Naive thymus-derived CD4-positive, alpha-beta T cell (primary cell): ENCODE data around the gene SERPINB13. TPM values are rescaled to one million over a fixed set of nuclear protein-coding genes. Genes with fewer than 3 reads are reported as not detected.
"Not testable (repeated sequence)": the region's sequence is repeated elsewhere in the genome, so short reads cannot be mapped to it uniquely, and the experiment has no call there.

ENCODE experiments used
- ATAC-seq: fragments of 150-1000 bp; cut with Tn5 transposase; 2 replicates; pipeline ENCODE4 v1.10.0; 2021; ENCODE audit warnings: mild to moderate bottlenecking, moderate library complexity
- CTCF ChIA-PET: fragments of 350-600 bp; sonication (Branson Sonifier 250); formaldehyde crosslinking; loops from one replicate; lab custom pipeline; 2021; ENCODE audit warnings: antibody characterized with exemption; lab: Charles Lee
- POLR2A ChIA-PET: fragments of 350-600 bp; sonication (Branson Sonifier 250); formaldehyde crosslinking; loops from one replicate; lab custom pipeline; 2021; ENCODE audit warnings: antibody characterized with exemption, inconsistent platforms; lab: Charles Lee
- DNase-seq, 9 donors: peaks; one replicate each; pipeline versions ENCODE4 v3.0.0 to v3.0.0-alpha.2; 2020 to 2022; ENCODE audit warnings: mixed read lengths in 1 of 9
- H3K27ac ChIP-seq: one replicate; pipeline ENCODE4 v1.7.0; 2013; ENCODE audit warnings: mild to moderate bottlenecking, low read depth, low read length, moderate library complexity
- H3K27me3 ChIP-seq, 2 donors: one replicate each; pipeline ENCODE4 v1.7.0; 2013; ENCODE audit warnings: low read length in 2 of 2, mild to moderate bottlenecking in 2 of 2, moderate library complexity in 2 of 2; ENCODE audit not compliant: control insufficient read depth in 2 of 2, insufficient read depth in 2 of 2
- H3K36me3 ChIP-seq, 3 experiments: 1 replicate in 2 of 3; 2 replicates in 1 of 3; pipeline ENCODE4 v1.7.0; 2013; ENCODE audit warnings: low read length in 3 of 3, mild to moderate bottlenecking in 3 of 3, moderate library complexity in 1 of 3; ENCODE audit not compliant: insufficient read depth in 3 of 3, control insufficient read depth in 2 of 3
- H3K4me1 ChIP-seq, 2 donors: one replicate each; pipeline ENCODE4 v1.7.0; 2013; ENCODE audit warnings: low read length in 2 of 2, mild to moderate bottlenecking in 2 of 2, moderate library complexity in 1 of 2; ENCODE audit not compliant: control insufficient read depth in 2 of 2, insufficient read depth in 2 of 2
- H3K4me3 ChIP-seq: 2 replicates; pipeline ENCODE4 v1.7.0; 2013; ENCODE audit warnings: mild to moderate bottlenecking, low read length
- H3K9me3 ChIP-seq, 3 experiments: 1 replicate in 2 of 3; 2 replicates in 1 of 3; pipeline ENCODE4 v1.7.0; 2013; ENCODE audit warnings: low read length in 3 of 3; ENCODE audit not compliant: control insufficient read depth in 2 of 3
- H3K27ac Mint-ChIP-seq, 9 donors: one replicate each; pipeline ENCODE4 v1.8.0; 2020 to 2022; ENCODE audit warnings: mixed read lengths in 9 of 9, mild to moderate bottlenecking in 8 of 9, moderate library complexity in 5 of 9, inconsistent platforms in 2 of 9
- H3K27me3 Mint-ChIP-seq, 5 donors: one replicate each; pipeline ENCODE4 v1.8.0; 2021 to 2022; ENCODE audit warnings: mixed read lengths in 5 of 5, mild to moderate bottlenecking in 1 of 5
- H3K36me3 Mint-ChIP-seq, 5 donors: one replicate each; pipeline ENCODE4 v1.8.0; 2020 to 2022; ENCODE audit warnings: mixed read lengths in 5 of 5, mild to moderate bottlenecking in 3 of 5, inconsistent platforms in 1 of 5
- H3K4me1 Mint-ChIP-seq, 7 donors: one replicate each; pipeline ENCODE4 v1.8.0; 2020 to 2022; ENCODE audit warnings: mixed read lengths in 7 of 7, mild to moderate bottlenecking in 3 of 7, inconsistent platforms in 1 of 7
- H3K4me3 Mint-ChIP-seq, 10 donors: one replicate each; pipeline ENCODE4 v1.8.0; 2020 to 2022; ENCODE audit warnings: mild to moderate bottlenecking in 10 of 10, mixed read lengths in 10 of 10, moderate library complexity in 6 of 10, inconsistent platforms in 2 of 10
- H3K9me3 Mint-ChIP-seq, 11 donors: one replicate each; pipeline ENCODE4 v1.8.0; 2020 to 2022; ENCODE audit warnings: mixed read lengths in 11 of 11, mild to moderate bottlenecking in 4 of 11, inconsistent platforms in 1 of 11, moderate library complexity in 1 of 11
- intact Hi-C, 2 donors: fragments of 100-400 bp; cut with micrococcal nuclease; formaldehyde crosslinking; loops; one replicate each; pipeline ENCODE4 v1.15.1; 2023
- polyA plus RNA-seq, 2 donors: library from polyadenylated mRNA; unstranded; fragments of 300-500 nt; fragmentation: Illumina TruSeq; gene quantifications; one replicate each; pipeline ENCODE4 v1.2.3, GENCODE V29; 2021
- total RNA-seq, 6 experiments: library from RNA in 5 of 6; stranded (reverse) in 5 of 6; gene quantifications; 1 replicate in 5 of 6; 2 replicates in 1 of 6; pipeline ENCODE4 v1.2.3 and lab custom pipeline; 2021 to 2026

SERPINB13 gene
- total and polyA plus RNA-seq, 7 experiments from 2014 or later, result not detected

GRCh38 chr18:63619661-63620060, 32.5 kb downstream of the SERPINB13 start:
- CTCF ChIA-PET, result no interaction called here
- POLR2A ChIA-PET, result no interaction called here
- Histone ChIP-seq H3K36me3 (no peaks in the 10 kb centered on the region), H3K4me3 (no peak overlapping the region), H3K4me1 (no peaks in the 10 kb centered on the region), H3K27me3 (peaks cover 0 to 5% of the 10 kb centered on the region in 2 donors), H3K9me3 (peaks cover 0 to 3% (median 0%) of the 10 kb centered on the region in 3 experiments), H3K27ac (no peak overlapping the region)
- Mint-ChIP-seq H3K27me3 (peaks cover 0 to 10% (median 5%) of the 10 kb centered on the region in 5 donors), H3K27ac (no peak overlapping the region), H3K36me3 (peaks cover 0 to 4% (median 0%) of the 10 kb centered on the region in 5 donors), H3K9me3 (peaks cover 5 to 41% (median 13%) of the 10 kb centered on the region in 11 donors), H3K4me1 (no peaks in the 10 kb centered on the region), H3K4me3 (no peak overlapping the region)
- intact Hi-C loops, result no loop called here
- no peak for ATAC-seq
- DNase-seq, result no peak

- DNase-seq (no peak), ATAC-seq (no peak)
- ChIA-PET POLR2A (no interaction called here), CTCF (no interaction called here)
- Histone ChIP-seq H3K4me3 (no peak overlapping the region), H3K4me1 (no peaks in the 10 kb centered on the region), H3K27ac (no peak overlapping the region), H3K27me3 (peaks cover 0 to 5% of the 10 kb centered on the region in 2 donors), H3K9me3 (peaks cover 0 to 25% (median 0%) of the 10 kb centered on the region in 3 experiments), H3K36me3 (no peaks in the 10 kb centered on the region)
- Mint-ChIP-seq H3K27ac (no peak overlapping the region), H3K4me3 (no peak overlapping the region), H3K9me3 (peaks cover 15 to 77% (median 33%) of the 10 kb centered on the region in 11 donors), H3K36me3 (peaks cover 0 to 16% (median 0%) of the 10 kb centered on the region in 5 donors), H3K4me1 (no peaks in the 10 kb centered on the region), H3K27me3 (peaks cover 0 to 9% (median 8%) of the 10 kb centered on the region in 5 donors)
- intact Hi-C loops, result no loop called here
Observed at GRCh38 chr18:63624863-63625262, 37.7 kb downstream of the SERPINB13 start.

GRCh38 chr18:63626431-63626830, 39.3 kb downstream of the SERPINB13 start:
- Mint-ChIP-seq H3K36me3 (peaks cover 0 to 16% (median 0%) of the 10 kb centered on the region in 5 donors), H3K27ac (no peak overlapping the region), H3K9me3 (peaks cover 13 to 67% (median 27%) of the 10 kb centered on the region in 11 donors), H3K27me3 (peaks cover 0 to 9% (median 4%) of the 10 kb centered on the region in 5 donors), H3K4me3 (no peak overlapping the region), H3K4me1 (no peaks in the 10 kb centered on the region)
- H3K4me3 ChIP-seq, result no peak overlapping the region
- intact Hi-C loops, result no loop called here
- no peak overlapping the region for H3K27ac ChIP-seq
- POLR2A ChIA-PET, result no interaction called here
- no peaks in the 10 kb centered on the region for H3K4me1 ChIP-seq
- peaks cover 0 to 5% of the 10 kb centered on the region in 2 donors for H3K27me3 ChIP-seq
- CTCF ChIA-PET, result no interaction called here
- H3K36me3 ChIP-seq, result no peaks in the 10 kb centered on the region
- no peak for ATAC-seq
- DNase-seq, result no peak
- peaks cover 0 to 25% (median 0%) of the 10 kb centered on the region in 3 experiments for H3K9me3 ChIP-seq

- intact Hi-C loops, result no loop called here
- H3K4me3 ChIP-seq, result no peak overlapping the region
- ChIA-PET CTCF (no interaction called here), POLR2A (no interaction called here)
- Mint-ChIP-seq H3K9me3 (peaks cover 11 to 58% (median 25%) of the 10 kb centered on the region in 11 donors), H3K4me1 (no peaks in the 10 kb centered on the region), H3K4me3 (no peak overlapping the region), H3K36me3 (peaks cover 0 to 16% (median 0%) of the 10 kb centered on the region in 5 donors), H3K27me3 (peaks cover 0 to 9% (median 2%) of the 10 kb centered on the region in 5 donors), H3K27ac (no peak overlapping the region)
- no peak overlapping the region for H3K27ac ChIP-seq
- no peak for ATAC-seq
- no peaks in the 10 kb centered on the region for H3K36me3 ChIP-seq
- peaks cover 0 to 5% of the 10 kb centered on the region in 2 donors for H3K27me3 ChIP-seq
- H3K9me3 ChIP-seq, result peaks cover 0 to 25% (median 0%) of the 10 kb centered on the region in 3 experiments
- H3K4me1 ChIP-seq, result no peaks in the 10 kb centered on the region
- DNase-seq, result no peak
Observed at GRCh38 chr18:63627819-63628218, 40.7 kb downstream of the SERPINB13 start.

GRCh38 chr18:63637703-63638102, 50.6 kb downstream of the SERPINB13 start:
- Histone ChIP-seq H3K9me3 (no peaks in the 10 kb centered on the region), H3K27me3 (no peaks in the 10 kb centered on the region), H3K4me1 (no peaks in the 10 kb centered on the region), H3K36me3 (no peaks in the 10 kb centered on the region), H3K4me3 (no peak overlapping the region), H3K27ac (no peak overlapping the region)
- peaks cover 0 to 5% (median 0%) of the 10 kb centered on the region in 11 donors for H3K9me3 Mint-ChIP-seq
- DNase-seq (no peak), ATAC-seq (no peak)
- H3K36me3 Mint-ChIP-seq, result no peaks in the 10 kb centered on the region
- no peak overlapping the region for H3K27ac Mint-ChIP-seq
- H3K4me3 Mint-ChIP-seq, result no peak overlapping the region
- POLR2A ChIA-PET, result no interaction called here
- CTCF ChIA-PET, result no interaction called here
- H3K27me3 Mint-ChIP-seq, result peaks cover 0 to 4% (median 0%) of the 10 kb centered on the region in 5 donors
- no peaks in the 10 kb centered on the region for H3K4me1 Mint-ChIP-seq
- intact Hi-C loops, result no loop called here

- H3K27ac ChIP-seq, H3K36me3 Mint-ChIP-seq, H3K9me3 Mint-ChIP-seq, H3K4me1 ChIP-seq, ATAC-seq, CTCF ChIA-PET, intact Hi-C loops, H3K4me3 ChIP-seq, H3K36me3 ChIP-seq, DNase-seq, H3K4me3 Mint-ChIP-seq, H3K27me3 Mint-ChIP-seq, H3K4me1 Mint-ChIP-seq, H3K27ac Mint-ChIP-seq, POLR2A ChIA-PET, H3K9me3 ChIP-seq, H3K27me3 ChIP-seq: not testable (repeated sequence)
Observed at GRCh38 chr18:63641157-63641680, 54.1 kb downstream of the SERPINB13 start.
